ENCODE measurements around the gene MSI1.

Gene MSI1

DNA sequence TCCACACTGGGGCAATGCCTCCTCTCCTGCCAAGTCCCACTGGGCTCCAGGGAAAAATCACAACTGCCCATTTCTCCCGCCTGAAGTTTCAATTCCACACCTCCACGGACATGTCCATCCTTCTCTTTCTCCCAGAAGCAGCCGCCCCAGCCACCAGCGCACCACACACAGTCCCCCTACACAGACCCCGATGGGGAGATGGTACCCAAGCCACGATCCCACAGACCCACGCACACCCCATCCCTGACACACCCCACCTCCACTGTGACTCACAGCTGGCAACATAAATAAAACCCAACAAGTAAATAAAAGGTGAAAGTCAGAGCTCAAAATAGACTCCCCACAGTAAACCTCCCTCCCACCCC lies 2.6 kb downstream of the MSI1 start:
- no peaks in the 10 kb centered on the region for H3K79me2 ChIP-seq (ENCODE audit: insufficient read depth, low read length)
- no peak overlapping the region for H2AFZ ChIP-seq (ENCODE audit: low read depth, low read length, severe bottlenecking)
- no peaks in the 10 kb centered on the region for H3K36me3 ChIP-seq (ENCODE audit: low read length)
- no peaks in the 10 kb centered on the region for H3K27me3 ChIP-seq (ENCODE audit: low read length)
- H3K27ac ChIP-seq (ENCODE audit: low read depth, low read length), result no peak overlapping the region
- no peak overlapping the region for H3K4me2 ChIP-seq (ENCODE audit: low read depth, low read length, poor library complexity, severe bottlenecking)
- H3F3A ChIP-seq (ENCODE audit: insufficient read depth), result no peaks in the 10 kb centered on the region
- no peaks in the 10 kb centered on the region for H3K9me3 ChIP-seq (ENCODE audit: insufficient read depth, low read length)
- H3K9me2 ChIP-seq (replicated peaks; ENCODE audit: insufficient read depth, low read length), result no peaks in the 10 kb centered on the region
- TF ChIP-seq, protein P1, sequence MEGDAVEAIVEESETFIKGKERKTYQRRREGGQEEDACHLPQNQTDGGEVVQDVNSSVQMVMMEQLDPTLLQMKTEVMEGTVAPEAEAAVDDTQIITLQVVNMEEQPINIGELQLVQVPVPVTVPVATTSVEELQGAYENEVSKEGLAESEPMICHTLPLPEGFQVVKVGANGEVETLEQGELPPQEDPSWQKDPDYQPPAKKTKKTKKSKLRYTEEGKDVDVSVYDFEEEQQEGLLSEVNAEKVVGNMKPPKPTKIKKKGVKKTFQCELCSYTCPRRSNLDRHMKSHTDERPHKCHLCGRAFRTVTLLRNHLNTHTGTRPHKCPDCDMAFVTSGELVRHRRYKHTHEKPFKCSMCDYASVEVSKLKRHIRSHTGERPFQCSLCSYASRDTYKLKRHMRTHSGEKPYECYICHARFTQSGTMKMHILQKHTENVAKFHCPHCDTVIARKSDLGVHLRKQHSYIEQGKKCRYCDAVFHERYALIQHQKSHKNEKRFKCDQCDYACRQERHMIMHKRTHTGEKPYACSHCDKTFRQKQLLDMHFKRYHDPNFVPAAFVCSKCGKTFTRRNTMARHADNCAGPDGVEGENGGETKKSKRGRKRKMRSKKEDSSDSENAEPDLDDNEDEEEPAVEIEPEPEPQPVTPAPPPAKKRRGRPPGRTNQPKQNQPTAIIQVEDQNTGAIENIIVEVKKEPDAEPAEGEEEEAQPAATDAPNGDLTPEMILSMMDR (IDR thresholded peaks at IDR 0.05; ENCODE audit: insufficient read depth, low read length, poor library complexity, severe bottlenecking), result no peak
- no peak for TF ChIP-seq EZH2phosphoT487 (conservative IDR thresholded peaks at IDR 0.05; ENCODE audit: low read length)
- H3K4me3 ChIP-seq (ENCODE audit: insufficient read depth, low read length, poor library complexity, severe bottlenecking), result no peak overlapping the region
- H4K20me1 ChIP-seq (ENCODE audit: low read depth, low read length), result no peaks in the 10 kb centered on the region
- H3K9ac ChIP-seq (ENCODE audit: low read length), result no peak overlapping the region

DNA sequence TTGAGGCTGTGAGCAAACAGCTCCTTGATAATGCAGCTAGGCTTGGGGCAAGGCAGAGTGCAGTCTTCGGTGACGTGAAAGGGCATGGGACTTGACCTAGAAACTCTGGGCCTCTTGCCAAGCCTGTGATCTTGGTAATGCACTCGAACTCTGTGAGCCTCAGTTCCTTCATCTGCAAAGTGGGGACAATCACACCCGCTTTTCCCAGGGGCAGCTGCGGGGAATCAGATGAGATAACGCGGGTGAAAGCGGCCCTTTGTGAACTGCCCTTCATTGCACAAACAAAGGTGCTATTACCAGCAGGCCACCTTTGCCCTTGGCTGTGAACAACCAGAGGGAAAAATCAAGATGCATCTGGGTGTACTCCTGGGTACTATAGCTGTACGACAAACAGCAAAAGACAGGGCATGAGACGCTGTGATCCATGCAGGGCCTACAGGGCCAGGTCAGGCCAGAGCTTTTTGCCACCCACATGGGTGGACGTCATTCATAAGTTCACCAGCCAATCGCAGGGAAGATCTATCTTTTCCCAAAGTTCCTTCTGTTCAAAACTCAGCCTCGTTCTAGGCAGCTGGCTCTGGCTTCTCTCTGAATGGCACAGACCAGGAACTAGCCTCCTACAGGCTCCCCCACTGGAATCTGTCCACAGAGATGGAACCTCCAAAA lies 3.2 kb downstream of the MSI1 start:
- no peak overlapping the region for H3K27ac ChIP-seq (ENCODE audit: low read depth, low read length)
- no peaks in the 10 kb centered on the region for H3K36me3 ChIP-seq (ENCODE audit: low read length)
- no peaks in the 10 kb centered on the region for H3K9me2 ChIP-seq (replicated peaks; ENCODE audit: insufficient read depth, low read length)
- H3K4me3 ChIP-seq (ENCODE audit: insufficient read depth, low read length, poor library complexity, severe bottlenecking), result no peak overlapping the region
- no peak overlapping the region for H2AFZ ChIP-seq (ENCODE audit: low read depth, low read length, severe bottlenecking)
- H3K9ac ChIP-seq (ENCODE audit: low read length), result no peak overlapping the region
- TF ChIP-seq, protein P1 (IDR thresholded peaks at IDR 0.05; ENCODE audit: insufficient read depth, low read length, poor library complexity, severe bottlenecking), result no peak
- no peak for TF ChIP-seq EZH2phosphoT487 (conservative IDR thresholded peaks at IDR 0.05; ENCODE audit: low read length)
- no peaks in the 10 kb centered on the region for H3K9me3 ChIP-seq (ENCODE audit: insufficient read depth, low read length)
- no peaks in the 10 kb centered on the region for H4K20me1 ChIP-seq (ENCODE audit: low read depth, low read length)
- H3F3A ChIP-seq (ENCODE audit: insufficient read depth), result no peaks in the 10 kb centered on the region
- no peaks in the 10 kb centered on the region for H3K79me2 ChIP-seq (ENCODE audit: insufficient read depth, low read length)
- no peak overlapping the region for H3K4me2 ChIP-seq (ENCODE audit: low read depth, low read length, poor library complexity, severe bottlenecking)
- no peaks in the 10 kb centered on the region for H3K27me3 ChIP-seq (ENCODE audit: low read length)

DNA sequence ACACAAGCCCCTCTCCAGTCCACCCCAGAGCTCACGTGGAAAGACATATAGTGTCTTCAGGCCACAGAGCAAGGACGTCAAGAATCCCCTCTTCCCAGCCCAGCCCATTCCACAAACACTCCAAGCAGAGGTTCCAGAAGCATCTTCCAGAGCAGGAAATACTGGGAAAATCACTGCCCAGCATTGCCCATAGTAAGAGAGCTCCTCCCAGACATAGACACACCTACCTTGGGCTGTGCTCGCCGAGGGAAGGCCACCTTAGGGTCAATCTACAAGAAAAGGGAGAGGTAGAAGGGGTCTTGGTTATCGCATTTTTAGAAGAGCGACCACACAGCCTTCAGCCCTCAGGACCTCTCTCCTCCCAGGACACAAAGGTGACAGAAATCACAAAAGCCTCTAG lies 4.5 kb downstream of the MSI1 start:
- H2AFZ ChIP-seq (ENCODE audit: low read depth, low read length, severe bottlenecking), result no peak overlapping the region
- H3F3A ChIP-seq (ENCODE audit: insufficient read depth), result no peaks in the 10 kb centered on the region

More for the DNA sequence above, 4.5 kb downstream of the MSI1 start:
- H3K9me2 ChIP-seq (replicated peaks; ENCODE audit: insufficient read depth, low read length), result no peaks in the 10 kb centered on the region
- no peak overlapping the region for H3K9ac ChIP-seq (ENCODE audit: low read length)
- TF ChIP-seq, protein P1 (IDR thresholded peaks at IDR 0.05; ENCODE audit: insufficient read depth, low read length, poor library complexity, severe bottlenecking), result no peak
- no peak overlapping the region for H3K27ac ChIP-seq (ENCODE audit: low read depth, low read length)
- no peaks in the 10 kb centered on the region for H4K20me1 ChIP-seq (ENCODE audit: low read depth, low read length)
- no peak overlapping the region for H3K4me2 ChIP-seq (ENCODE audit: low read depth, low read length, poor library complexity, severe bottlenecking)
- no peaks in the 10 kb centered on the region for H3K27me3 ChIP-seq (ENCODE audit: low read length)
- no peaks in the 10 kb centered on the region for H3K9me3 ChIP-seq (ENCODE audit: insufficient read depth, low read length)
- H3K36me3 ChIP-seq (ENCODE audit: low read length), result no peaks in the 10 kb centered on the region
- H3K4me3 ChIP-seq (ENCODE audit: insufficient read depth, low read length, poor library complexity, severe bottlenecking), result no peak overlapping the region
- no peaks in the 10 kb centered on the region for H3K79me2 ChIP-seq (ENCODE audit: insufficient read depth, low read length)

Data from SU-DHL-6 (cell line).